T-cell (primary cell): ENCODE measurements around the gene ALDH1L2. TPM values are rescaled to one million over a fixed set of nuclear protein-coding genes. Genes with fewer than 3 reads are reported as not detected.
A peak's percentile ranks its signal among the peaks of the same experiment; 100 is the strongest.

Source experiments
- ATAC-seq, 4 experiments: fragments of 200-7000 bp in 3 of 4; fragments of 150-1000 bp in 1 of 4; cut with Tn5 transposase; replicated peaks in 1 of 4; 1 replicate in 3 of 4; 2 replicates in 1 of 4; pipeline ENCODE4 v1.10.0; 2021; ENCODE audit warnings: moderate library complexity in 3 of 4, mild to moderate bottlenecking in 2 of 4, moderate number of reproducible peaks in 1 of 4
- CTCF ChIA-PET, 2 donors: fragments of 300-600 bp; sonication (Branson Sonifier 250); formaldehyde crosslinking; loops; one replicate each; lab custom pipeline; 2022; ENCODE audit warnings: antibody characterized with exemption in 2 of 2; lab: Charles Lee
- POLR2A ChIA-PET, 2 donors: fragments of 300-600 bp; sonication (Branson Sonifier 250); formaldehyde crosslinking; loops; one replicate each; lab custom pipeline; 2022; ENCODE audit warnings: antibody characterized with exemption in 2 of 2; lab: Charles Lee
- DNase-seq, 35 experiments: peaks; one replicate each; pipeline versions ENCODE4 v3.0.0 to v3.0.0-alpha.2; 2013 to 2023
- H3K27ac ChIP-seq: one replicate; pipeline ENCODE4 v1.5.1; 2013; ENCODE audit warnings: low read length
- H3K27me3 ChIP-seq, 2 experiments: replicated peaks in 1 of 2; 1 replicate in 1 of 2; 2 replicates in 1 of 2; pipeline versions ENCODE4 v1.6.1 to v1.7.0; 2013; ENCODE audit warnings: low read length in 1 of 2, mixed read lengths in 1 of 2; ENCODE audit not compliant: control insufficient read depth in 2 of 2, insufficient read depth in 2 of 2; ENCODE audit errors: extremely low read depth in 1 of 2
- H3K36me3 ChIP-seq, 2 donors: 1 replicate in 1 of 2; 2 replicates in 1 of 2; pipeline versions ENCODE4 v1.6.1 to v1.7.0; 2013; ENCODE audit warnings: low read length in 1 of 2; ENCODE audit not compliant: control insufficient read depth in 2 of 2, insufficient read depth in 1 of 2; ENCODE audit errors: extremely low read depth in 1 of 2
- H3K4me1 ChIP-seq, 2 experiments: 1 replicate in 1 of 2; 2 replicates in 1 of 2; pipeline versions ENCODE4 v1.6.1 to v1.7.0; 2013; ENCODE audit warnings: low read length in 2 of 2, mixed read lengths in 1 of 2; ENCODE audit not compliant: insufficient read depth in 2 of 2, control insufficient read depth in 1 of 2; ENCODE audit errors: extremely low read depth in 1 of 2
- H3K4me3 ChIP-seq, 2 donors: 1 replicate in 1 of 2; 2 replicates in 1 of 2; pipeline versions ENCODE4 v1.5.1 to v1.7.0; 2013; ENCODE audit warnings: mild to moderate bottlenecking in 2 of 2, low read length in 1 of 2, moderate library complexity in 1 of 2; ENCODE audit not compliant: control insufficient read depth in 1 of 2; ENCODE audit errors: extremely low read depth in 1 of 2
- H3K9me3 ChIP-seq: 2 replicates; pipeline ENCODE4 v1.7.0; 2013
- H3K27ac Mint-ChIP-seq, 2 donors: one replicate each; pipeline ENCODE4 v1.8.0; 2020 to 2021; ENCODE audit warnings: mild to moderate bottlenecking in 2 of 2, mixed read lengths in 2 of 2
- H3K27me3 Mint-ChIP-seq, 2 donors: one replicate each; pipeline ENCODE4 v1.8.0; 2021 to 2022; ENCODE audit warnings: mixed read lengths in 2 of 2
- H3K36me3 Mint-ChIP-seq: one replicate; pipeline ENCODE4 v1.8.0; 2021; ENCODE audit warnings: mixed read lengths
- H3K4me1 Mint-ChIP-seq, 3 donors: one replicate each; pipeline ENCODE4 v1.8.0; 2020 to 2022; ENCODE audit warnings: mixed read lengths in 3 of 3, mild to moderate bottlenecking in 1 of 3
- H3K4me3 Mint-ChIP-seq, 3 donors: one replicate each; pipeline ENCODE4 v1.8.0; 2020 to 2022; ENCODE audit warnings: mild to moderate bottlenecking in 3 of 3, mixed read lengths in 3 of 3, moderate library complexity in 3 of 3
- H3K9me3 Mint-ChIP-seq, 3 donors: one replicate each; pipeline ENCODE4 v1.8.0; 2020 to 2022; ENCODE audit warnings: mixed read lengths in 3 of 3
- WGBS: methylation state at CpG from one replicate; pipeline ENCODE4 v1.1.5; 2013; ENCODE audit warnings: missing lambda C conversion rate; ENCODE audit not compliant: insufficient coverage; 5-methylcytosine and 5-hydroxymethylcytosine counted together
- total RNA-seq, 35 experiments: library from RNA in 6 of 35; stranded (reverse) in 6 of 35; fragments of 120-200 nt in 1 of 35; gene quantifications; one replicate each; pipeline versions ENCODE4 v1.2.1 to v1.2.4 and lab custom pipeline; 2013 to 2026

Gene ALDH1L2
- total RNA-seq, 5 donors from 2014 or later (not counting 1 experiment from before 2014, with no cell fraction given), result 0.07 to 0.51 (median 0.16) TPM; not detected in 1

- Histone ChIP-seq H3K27ac (no peak overlapping the region), H3K4me3 (no peak overlapping the region), H3K4me1 (no peaks in the 10 kb centered on the region), H3K36me3 (peaks cover 16 to 34% of the 10 kb centered on the region in 2 donors), H3K9me3 (peaks cover 2% of the 10 kb centered on the region), H3K27me3 (no peaks in the 10 kb centered on the region)
- H3K9me3 Mint-ChIP-seq, result peaks cover 0 to 15% (median 12%) of the 10 kb centered on the region in 3 donors
- no peak for ATAC-seq
- H3K27ac Mint-ChIP-seq, result no peak overlapping the region
- ChIA-PET POLR2A (interaction anchor here in 1 of 2 donors (0.6 kb wide), 1 partner anchor 281 kb away, joined by 4 read pairs; no protein-coding TSS in a partner anchor), CTCF (interaction anchor here in 1 of 2 donors (0.6 kb wide), 1 partner anchor 785 kb away, joined by 3 read pairs; no protein-coding TSS in a partner anchor)
- no peak for DNase-seq
- no peaks in the 10 kb centered on the region for H3K27me3 Mint-ChIP-seq
- H3K36me3 Mint-ChIP-seq, result peaks cover 88% of the 10 kb centered on the region
- peaks cover 4 to 15% (median 12%) of the 10 kb centered on the region in 3 donors for H3K4me1 Mint-ChIP-seq
- no peak overlapping the region for H3K4me3 Mint-ChIP-seq
These were observed 82.8 kb downstream of the ALDH1L2 start for GRCh38 chr12:105001476-105001875.

DNA sequence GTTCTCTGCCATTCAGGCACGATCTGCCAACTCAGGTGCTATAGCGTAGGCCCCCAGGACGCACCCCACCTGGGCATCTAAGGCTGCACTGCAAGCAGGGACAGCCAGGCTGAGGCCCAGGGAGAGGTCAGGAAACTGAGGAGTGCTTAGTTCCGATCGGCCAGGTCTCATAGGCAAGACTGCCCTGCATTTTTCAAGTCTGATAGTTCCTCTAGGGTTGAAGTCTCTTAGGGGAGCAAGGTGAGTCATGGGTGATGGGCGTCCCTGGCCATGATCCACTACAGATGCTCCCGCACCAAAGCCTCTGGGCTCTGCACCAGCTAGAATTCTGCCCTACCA lies 84.9 kb downstream of the ALDH1L2 start:
- 84% methylated on average over 5 of the region's 7 CpGs for WGBS
- Histone ChIP-seq H3K27ac (no peak overlapping the region), H3K4me3 (no peak overlapping the region), H3K36me3 (peaks cover 16 to 43% of the 10 kb centered on the region in 2 donors), H3K9me3 (peaks cover 2% of the 10 kb centered on the region), H3K4me1 (no peaks in the 10 kb centered on the region), H3K27me3 (no peaks in the 10 kb centered on the region)
- no peak overlapping the region for H3K4me3 Mint-ChIP-seq
- no peak for DNase-seq
- ATAC-seq, result no peak
- no peak overlapping the region for H3K27ac Mint-ChIP-seq
- POLR2A ChIA-PET, result no interaction called here
- CTCF ChIA-PET, result no interaction called here
- no peaks in the 10 kb centered on the region for H3K27me3 Mint-ChIP-seq
- peaks cover 4 to 15% (median 12%) of the 10 kb centered on the region in 3 donors for H3K4me1 Mint-ChIP-seq
- peaks cover 0 to 15% (median 12%) of the 10 kb centered on the region in 3 donors for H3K9me3 Mint-ChIP-seq
- peaks cover 84% of the 10 kb centered on the region for H3K36me3 Mint-ChIP-seq

GRCh38 chr12:104998423-104999346 lies 85.6 kb downstream of the ALDH1L2 start:
- Mint-ChIP-seq H3K27ac (no peak overlapping the region), H3K36me3 (peaks cover 84% of the 10 kb centered on the region), H3K4me3 (no peak overlapping the region), H3K27me3 (no peaks in the 10 kb centered on the region), H3K4me1 (peaks cover 4 to 15% (median 12%) of the 10 kb centered on the region in 3 donors), H3K9me3 (peaks cover 0 to 15% (median 12%) of the 10 kb centered on the region in 3 donors)
- H3K4me3 ChIP-seq, result no peak overlapping the region
- no peak for ATAC-seq
- peaks cover 16 to 45% of the 10 kb centered on the region in 2 donors for H3K36me3 ChIP-seq
- 83% methylated on average over 15 of the region's 15 CpGs for WGBS
- DNase-seq, result peak in 3 of 35 experiments; percentile 1 to 6 (median 2)
- H3K27ac ChIP-seq, result no peak overlapping the region
- ChIA-PET CTCF (no interaction called here), POLR2A (no interaction called here)
- no peaks in the 10 kb centered on the region for H3K27me3 ChIP-seq
- H3K4me1 ChIP-seq, result no peaks in the 10 kb centered on the region
- H3K9me3 ChIP-seq, result peaks cover 2% of the 10 kb centered on the region

GRCh38 chr12:104997541-104997940 lies 86.7 kb downstream of the ALDH1L2 start:
- Mint-ChIP-seq H3K9me3 (peaks cover 0 to 15% (median 12%) of the 10 kb centered on the region in 3 donors), H3K27ac (no peak overlapping the region), H3K36me3 (peaks cover 84% of the 10 kb centered on the region), H3K4me3 (no peak overlapping the region), H3K27me3 (no peaks in the 10 kb centered on the region), H3K4me1 (peaks cover 4 to 15% (median 12%) of the 10 kb centered on the region in 3 donors)
- no peak overlapping the region for H3K4me3 ChIP-seq
- no peaks in the 10 kb centered on the region for H3K4me1 ChIP-seq
- peaks cover 12 to 48% of the 10 kb centered on the region in 2 donors for H3K36me3 ChIP-seq
- WGBS, result 100% methylated on average over 1 of the region's 3 CpGs
- DNase-seq (no peak), ATAC-seq (no peak)
- peaks cover 2% of the 10 kb centered on the region for H3K9me3 ChIP-seq
- H3K27ac ChIP-seq, result no peak overlapping the region
- no peaks in the 10 kb centered on the region for H3K27me3 ChIP-seq
- ChIA-PET CTCF (no interaction called here), POLR2A (no interaction called here)

- H3K4me1 ChIP-seq, result no peaks in the 10 kb centered on the region
- POLR2A ChIA-PET, result interaction anchor here in 1 of 2 donors (0.6 kb wide), 1 partner anchor 62 kb away, joined by 3 read pairs; no protein-coding TSS in a partner anchor
- no CpG with 5 or more reads among the region's 3 CpGs for WGBS
These were observed 89.9 kb downstream of the ALDH1L2 start for GRCh38 chr12:104994336-104994735.

DNA sequence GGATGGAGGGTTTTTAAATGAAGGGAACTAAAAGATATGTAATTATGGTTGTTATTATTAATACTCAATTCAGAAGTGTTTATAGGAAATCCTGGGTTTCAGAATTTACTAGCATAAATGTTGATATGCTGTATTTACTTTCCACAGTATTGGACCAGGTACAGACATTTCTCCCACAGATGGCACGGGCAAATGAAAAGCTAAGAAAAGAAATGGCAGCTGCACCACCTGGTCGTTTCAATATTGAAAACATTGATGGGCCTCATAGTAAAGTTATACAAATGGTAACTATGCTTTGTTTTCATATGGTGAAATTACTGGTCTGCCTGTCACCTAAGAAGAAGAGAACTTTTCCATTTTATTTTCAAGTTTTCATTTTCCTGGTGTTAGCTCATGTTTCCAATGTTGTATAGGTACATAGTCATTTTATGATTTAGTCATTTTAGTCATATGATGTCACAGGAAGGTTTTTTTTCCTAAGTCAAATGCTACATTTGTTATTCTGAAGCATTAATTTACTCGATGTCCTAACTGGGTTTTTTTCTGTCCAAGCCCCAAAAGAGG lies 92.6 kb downstream of the ALDH1L2 start:
- WGBS, result 71% methylated on average over 1 of the region's 3 CpGs
- Histone ChIP-seq H3K4me3 (no peak overlapping the region), H3K27ac (no peak overlapping the region), H3K36me3 (peaks cover 10 to 51% of the 10 kb centered on the region in 2 donors), H3K4me1 (peaks cover 8 to 9% of the 10 kb centered on the region in 2 experiments), H3K9me3 (no peaks in the 10 kb centered on the region), H3K27me3 (no peaks in the 10 kb centered on the region)
- POLR2A ChIA-PET, result no interaction called here
- Mint-ChIP-seq H3K36me3 (peaks cover 64% of the 10 kb centered on the region), H3K27me3 (no peaks in the 10 kb centered on the region), H3K27ac (no peak overlapping the region), H3K9me3 (no peaks in the 10 kb centered on the region), H3K4me3 (no peak overlapping the region), H3K4me1 (peaks cover 21 to 23% (median 23%) of the 10 kb centered on the region in 3 donors)
- CTCF ChIA-PET, result no interaction called here
- DNase-seq, result no peak
- no peak for ATAC-seq

More at GRCh38 chr12:104994336-104994735, 89.9 kb downstream of the ALDH1L2 start:
- Histone ChIP-seq H3K36me3 (peaks cover 10 to 56% of the 10 kb centered on the region in 2 donors), H3K9me3 (no peaks in the 10 kb centered on the region), H3K27ac (no peak overlapping the region), H3K4me3 (no peak overlapping the region), H3K27me3 (no peaks in the 10 kb centered on the region)
- Mint-ChIP-seq H3K36me3 (peaks cover 81% of the 10 kb centered on the region), H3K27me3 (no peaks in the 10 kb centered on the region), H3K9me3 (no peaks in the 10 kb centered on the region), H3K4me3 (no peak overlapping the region), H3K4me1 (peaks cover 7 to 19% (median 13%) of the 10 kb centered on the region in 3 donors), H3K27ac (no peak overlapping the region)
- ATAC-seq (no peak), DNase-seq (no peak)
- CTCF ChIA-PET, result no interaction called here
